HepG2 (cell line): ENCODE data around the gene TATDN3. TPM values are rescaled to one million over a fixed set of nuclear protein-coding genes. Genes with fewer than 3 reads are reported as not detected.

Experiments
- AGO1 ChIP-seq: fragments of 200-400 bp; formaldehyde crosslinking; IDR thresholded peaks from 2 replicates; pipeline ENCODE4 v1.6.1; 2017; ENCODE audit warnings: mild to moderate bottlenecking, low read depth, low read length, moderate library complexity; ENCODE audit not compliant: poor library complexity, severe bottlenecking
- KMT2B ChIP-seq: IDR thresholded peaks from 2 replicates; pipeline ENCODE4 v1.6.1; 2016; ENCODE audit warnings: missing genetic modification reagents, missing compliant biosample characterization
- NFAT5 ChIP-seq: sonication (generic); formaldehyde crosslinking; IDR thresholded peaks from 2 replicates; pipeline ENCODE4 v1.4.0; 2020; ENCODE audit warnings: missing genetic modification reagents
- TFDP2 ChIP-seq: sonication (generic); formaldehyde crosslinking; IDR thresholded peaks from 2 replicates; pipeline ENCODE4 v1.4.0; 2020; ENCODE audit warnings: missing genetic modification reagents
- U2AF2 ChIP-seq: fragments of 200-400 bp; formaldehyde crosslinking; IDR thresholded peaks from 2 replicates; pipeline ENCODE4 v1.6.1; 2017; ENCODE audit warnings: low read depth, mild to moderate bottlenecking, low read length
- ZBTB40 ChIP-seq, 2 experiments: fragments of 450-650 bp in 1 of 2; sonication (generic) in 1 of 2; formaldehyde crosslinking in 1 of 2; IDR thresholded peaks; 2 replicates each; pipeline versions ENCODE4 v1.6.1 to v1.8.0; 2016 to 2022; ENCODE audit warnings: antibody characterized with exemption in 1 of 2, mild to moderate bottlenecking in 1 of 2, missing genetic modification reagents in 1 of 2
- ZNF513 ChIP-seq: sonication (generic); formaldehyde crosslinking; conservative IDR thresholded peaks from 2 replicates; pipeline ENCODE4 v1.5.0; 2020; ENCODE audit warnings: missing genetic modification reagents
- ZNF598 ChIP-seq: sonication (generic); formaldehyde crosslinking; IDR thresholded peaks from 2 replicates; pipeline ENCODE4 v1.5.1; 2020; ENCODE audit warnings: mild to moderate bottlenecking, missing genetic modification reagents, borderline replicate concordance
- polyA plus RNA-seq, 8 experiments: library from polyadenylated mRNA; depleted of rRNA in 3 of 8; stranded (reverse) in 7 of 8; unstranded in 1 of 8; fragments of >200 nt; fragmentation: Illumina TruSeq in 4 of 8; extraction: Trizol in 4 of 8; gene quantifications; 2 replicates each; pipeline versions ENCODE4 v1.2.1 to v1.2.3, GENCODE V29; 2011 to 2016; ENCODE audit warnings: low read depth in 4 of 8, missing spikeins in 1 of 8, mixed read lengths in 1 of 8; ENCODE audit not compliant: insufficient read depth in 1 of 8
- total RNA-seq, 5 experiments: library from RNA; depleted of rRNA; stranded (reverse); fragments of >200 nt; fragmentation: Illumina TruSeq; extraction: Trizol; gene quantifications; 2 replicates each; pipeline ENCODE4 v1.2.3, GENCODE V29; 2016; ENCODE audit warnings: low read depth in 1 of 5

Gene TATDN3
- total and polyA plus RNA-seq, 2 of the 13 experiments (the other 11 are each of a cell fraction or from before 2014, with no cell fraction given): 7.3 to 8.6 TPM

- TF ChIP-seq ZBTB40 (IDR thresholded peaks at IDR 0.05): peak; percentile 86
- peak; percentile 85 for TF ChIP-seq ZBTB40 (CRISPR knock-in tag; IDR thresholded peaks at IDR 0.05)
- TF ChIP-seq ZNF598 (CRISPR knock-in tag): 0 out of 2 replicates have a peak, but pooled peaks have one; percentile 68
- peak; percentile 98 for TF ChIP-seq KMT2B (CRISPR knock-in tag)
- TF ChIP-seq U2AF2: no peak
- peak; percentile 93 for TF ChIP-seq TFDP2
- TF ChIP-seq AGO1: peak; percentile 50
- no peak for TF ChIP-seq NFAT5
- TF ChIP-seq ZNF513 (CRISPR knock-in tag): no peak
Measured at GRCh38 chr1:212791676-212792395, at the start of gene TATDN3, which contains the start of gene NSL1 (continued).
